ENCODE results near the gene MST1R.
"Not testable (repeated sequence)": the region's sequence is repeated elsewhere in the genome, so short reads cannot be mapped to it uniquely, and the experiment has no call there.

The MST1R gene

GRCh38 chr3:49903451-49904424 lies at the start of gene MST1R:
TSS of gene MST1R (minus strand) at chr3:49903873. CDS start at chr3:49903609, 264 bp downstream.
- Histone ChIP-seq H3K36me3 (ENCODE audit: insufficient read depth, insufficient read length, low read length) (no peaks in the 10 kb centered on the region), H3K4me3 (ENCODE audit: insufficient read length, low read depth) (peak within 1 kb of the TSS; percentile 22), H3K4me1 (ENCODE audit: insufficient read depth, insufficient read length) (peaks cover 36% of the 10 kb centered on the region), H3K27me3 (ENCODE audit: insufficient read depth, insufficient read length) (peaks cover 16% of the 10 kb centered on the region), H3K9ac (ENCODE audit: insufficient read length, low read depth) (peak within 1 kb of the TSS; percentile 57), H3K9me3 (ENCODE audit: insufficient read depth, low read length) (no peaks in the 10 kb centered on the region)
- no peak for TF ChIP-seq SUZ12 (IDR thresholded peaks at IDR 0.05; ENCODE audit: extremely low read depth, insufficient read depth, insufficient read length)
- no peak for TF ChIP-seq YY1 (IDR thresholded peaks at IDR 0.05; ENCODE audit: insufficient read depth, insufficient read length)
- no peak for TF ChIP-seq ZNF274 (IDR thresholded peaks at IDR 0.05; ENCODE audit: low read depth, low read length)
- peak; percentile 66 for DNase-seq (ENCODE audit: low read depth, low spot score)

DNA sequence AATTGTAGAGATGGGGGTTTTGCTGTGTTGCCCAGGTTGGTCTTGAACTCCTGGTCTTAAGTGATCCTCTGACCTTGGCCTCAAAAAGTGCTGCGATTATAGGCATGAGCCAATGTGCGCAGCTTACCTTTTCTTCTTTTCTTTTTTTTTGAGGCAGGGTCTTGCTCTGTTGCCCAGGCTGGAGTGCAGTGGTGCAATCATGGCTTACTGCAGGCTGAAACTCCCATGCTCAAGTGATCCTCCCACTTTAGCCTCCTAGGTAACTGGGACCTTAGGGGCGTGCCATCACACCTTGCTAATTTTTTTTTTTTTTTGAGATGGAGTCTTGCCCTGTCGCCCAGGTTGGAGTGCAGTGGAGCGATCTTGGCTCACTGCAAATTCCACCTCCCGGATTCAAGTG lies 49.3 kb upstream of the MST1R start:
- Histone ChIP-seq H3K9ac (ENCODE audit: insufficient read length, low read depth) (no peak overlapping the region), H3K27me3 (ENCODE audit: insufficient read depth, insufficient read length) (no peaks in the 10 kb centered on the region), H3K36me3 (ENCODE audit: insufficient read depth, insufficient read length, low read length) (peaks cover 4% of the 10 kb centered on the region), H3K4me1 (ENCODE audit: insufficient read depth, insufficient read length) (no peaks in the 10 kb centered on the region), H3K9me3 (ENCODE audit: insufficient read depth, low read length) (no peaks in the 10 kb centered on the region), H3K4me3 (ENCODE audit: insufficient read length, low read depth) (no peak overlapping the region)
- no peak for DNase-seq (ENCODE audit: low read depth, low spot score)
- TF ChIP-seq ZNF274 (IDR thresholded peaks at IDR 0.05; ENCODE audit: low read depth, low read length) (no peak), YY1 (IDR thresholded peaks at IDR 0.05; ENCODE audit: insufficient read depth, insufficient read length) (no peak), SUZ12 (IDR thresholded peaks at IDR 0.05; ENCODE audit: extremely low read depth, insufficient read depth, insufficient read length) (no peak)

- H3K4me1 ChIP-seq (ENCODE audit: insufficient read depth, insufficient read length), result peaks cover 1% of the 10 kb centered on the region
- H3K4me3 ChIP-seq (ENCODE audit: insufficient read length, low read depth), result no peak overlapping the region
- TF ChIP-seq ZNF274 (IDR thresholded peaks at IDR 0.05; ENCODE audit: low read depth, low read length) (no peak), SUZ12 (IDR thresholded peaks at IDR 0.05; ENCODE audit: extremely low read depth, insufficient read depth, insufficient read length) (no peak), YY1 (IDR thresholded peaks at IDR 0.05; ENCODE audit: insufficient read depth, insufficient read length) (no peak)
- H3K9me3 ChIP-seq (ENCODE audit: insufficient read depth, low read length), result no peaks in the 10 kb centered on the region
- peaks cover 27% of the 10 kb centered on the region for H3K36me3 ChIP-seq (ENCODE audit: insufficient read depth, insufficient read length, low read length)
- no peaks in the 10 kb centered on the region for H3K27me3 ChIP-seq (ENCODE audit: insufficient read depth, insufficient read length)
- no peak for DNase-seq (ENCODE audit: low read depth, low spot score)
- H3K9ac ChIP-seq (ENCODE audit: insufficient read length, low read depth), result no peak overlapping the region
Measured at GRCh38 chr3:49942651-49943050, 39.0 kb upstream of the MST1R start.

GRCh38 chr3:49940667-49941249 lies 37.1 kb upstream of the MST1R start:
- Histone ChIP-seq H3K27me3 (ENCODE audit: insufficient read depth, insufficient read length) (no peaks in the 10 kb centered on the region), H3K4me3 (ENCODE audit: insufficient read length, low read depth) (peak overlapping the region; percentile 96)
- DNase-seq (ENCODE audit: low read depth, low spot score), result no peak

DNA sequence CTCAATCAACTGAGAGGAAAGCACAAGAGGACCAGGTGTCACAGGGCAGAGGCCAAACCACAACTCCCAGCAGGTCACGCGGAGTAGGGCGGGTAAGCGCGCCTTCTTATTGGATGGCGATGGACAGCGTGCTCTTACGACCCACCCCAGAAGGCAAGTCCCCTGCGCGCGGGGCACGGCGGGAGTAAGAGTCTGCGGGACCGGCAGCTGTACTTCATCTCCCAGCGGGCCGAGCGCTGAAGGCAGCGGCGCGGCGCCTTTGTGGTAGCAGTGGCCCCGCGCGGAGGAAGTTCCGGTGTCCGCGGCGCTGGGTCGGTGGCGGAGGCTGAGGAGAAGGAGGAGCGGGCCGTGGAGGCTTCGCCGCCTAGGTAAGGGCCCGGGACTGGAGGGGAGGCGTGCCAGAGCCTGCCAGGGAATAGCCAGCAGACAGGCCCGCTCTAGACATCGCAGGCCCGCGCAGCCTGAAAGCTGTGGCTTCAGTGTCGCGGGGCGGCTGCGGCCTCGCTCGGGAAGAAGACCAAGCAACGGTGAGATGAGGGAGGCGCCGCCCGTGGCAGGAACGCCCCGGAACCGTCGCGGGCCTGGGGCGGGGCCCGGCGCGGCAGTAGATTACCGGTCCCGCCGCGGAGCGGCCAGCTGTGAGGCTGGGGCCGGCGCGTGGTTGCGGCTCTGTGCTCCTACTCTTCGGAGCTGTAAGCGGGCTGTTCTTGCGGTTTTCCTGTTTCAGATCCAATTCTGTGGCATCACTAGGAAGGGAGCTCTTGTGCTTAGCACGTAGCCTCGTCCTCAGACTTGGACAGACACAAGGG lies 36.4 kb upstream of the MST1R start, which contains the start of gene RBM6:
RBM6 (plus strand) TSS at position 293 of the 809 bp plus-strand sequence. CDS start 22,492 bp downstream, outside the sequence.
- H3K9me3 ChIP-seq (ENCODE audit: insufficient read depth, low read length), result no peaks in the 10 kb centered on the region
- H3K36me3 ChIP-seq (ENCODE audit: insufficient read depth, insufficient read length, low read length), result peaks cover 21% of the 10 kb centered on the region
- peak within 1 kb of the TSS; percentile 96 for H3K4me3 ChIP-seq (ENCODE audit: insufficient read length, low read depth)
- H3K27me3 ChIP-seq (ENCODE audit: insufficient read depth, insufficient read length), result no peaks in the 10 kb centered on the region
- peaks cover 1% of the 10 kb centered on the region for H3K4me1 ChIP-seq (ENCODE audit: insufficient read depth, insufficient read length)
- peak within 1 kb of the TSS; percentile 99 for H3K9ac ChIP-seq (ENCODE audit: insufficient read length, low read depth)
- DNase-seq (ENCODE audit: low read depth, low spot score), result peak; percentile 98
- TF ChIP-seq YY1 (IDR thresholded peaks at IDR 0.05; ENCODE audit: insufficient read depth, insufficient read length) (no peak), SUZ12 (IDR thresholded peaks at IDR 0.05; ENCODE audit: extremely low read depth, insufficient read depth, insufficient read length) (no peak), ZNF274 (IDR thresholded peaks at IDR 0.05; ENCODE audit: low read depth, low read length) (no peak)

More at GRCh38 chr3:49940667-49941249, 37.1 kb upstream of the MST1R start:
- H3K4me1 ChIP-seq (ENCODE audit: insufficient read depth, insufficient read length), result peaks cover 1% of the 10 kb centered on the region
- TF ChIP-seq YY1 (IDR thresholded peaks at IDR 0.05; ENCODE audit: insufficient read depth, insufficient read length), result no peak
- no peak for TF ChIP-seq SUZ12 (IDR thresholded peaks at IDR 0.05; ENCODE audit: extremely low read depth, insufficient read depth, insufficient read length)
- no peak for TF ChIP-seq ZNF274 (IDR thresholded peaks at IDR 0.05; ENCODE audit: low read depth, low read length)
- peaks cover 22% of the 10 kb centered on the region for H3K36me3 ChIP-seq (ENCODE audit: insufficient read depth, insufficient read length, low read length)
- peak overlapping the region; percentile 99 for H3K9ac ChIP-seq (ENCODE audit: insufficient read length, low read depth)
- H3K9me3 ChIP-seq (ENCODE audit: insufficient read depth, low read length), result no peaks in the 10 kb centered on the region

DNA sequence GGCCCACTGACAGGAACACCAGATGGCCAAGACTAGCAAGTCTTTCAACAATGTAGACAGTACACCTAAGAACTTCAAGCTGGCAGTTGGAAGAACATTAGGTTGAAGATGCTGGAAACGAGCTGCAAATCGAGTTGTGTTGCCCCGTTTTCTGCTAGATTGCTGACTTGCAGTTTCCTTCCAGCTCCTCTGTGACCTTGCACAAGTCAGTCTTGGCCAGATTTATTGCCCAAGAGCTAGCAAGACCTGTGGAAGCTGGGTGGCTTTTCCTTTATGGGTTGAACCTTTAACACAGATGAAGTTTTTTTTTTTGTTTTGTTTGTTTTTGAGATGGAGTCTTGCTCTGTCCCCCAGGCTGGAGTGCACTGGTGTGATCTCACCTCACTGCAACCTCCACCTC lies 33.4 kb upstream of the MST1R start:
- Histone ChIP-seq H3K4me3 (ENCODE audit: insufficient read length, low read depth) (no peak overlapping the region), H3K9me3 (ENCODE audit: insufficient read depth, low read length) (no peaks in the 10 kb centered on the region), H3K27me3 (ENCODE audit: insufficient read depth, insufficient read length) (no peaks in the 10 kb centered on the region), H3K4me1 (ENCODE audit: insufficient read depth, insufficient read length) (peaks cover 1% of the 10 kb centered on the region), H3K36me3 (ENCODE audit: insufficient read depth, insufficient read length, low read length) (peaks cover 7% of the 10 kb centered on the region), H3K9ac (ENCODE audit: insufficient read length, low read depth) (no peak overlapping the region)
- DNase-seq (ENCODE audit: low read depth, low spot score), result no peak
- TF ChIP-seq SUZ12 (IDR thresholded peaks at IDR 0.05; ENCODE audit: extremely low read depth, insufficient read depth, insufficient read length), result no peak
- TF ChIP-seq ZNF274 (IDR thresholded peaks at IDR 0.05; ENCODE audit: low read depth, low read length), result no peak
- no peak for TF ChIP-seq YY1 (IDR thresholded peaks at IDR 0.05; ENCODE audit: insufficient read depth, insufficient read length)

DNA sequence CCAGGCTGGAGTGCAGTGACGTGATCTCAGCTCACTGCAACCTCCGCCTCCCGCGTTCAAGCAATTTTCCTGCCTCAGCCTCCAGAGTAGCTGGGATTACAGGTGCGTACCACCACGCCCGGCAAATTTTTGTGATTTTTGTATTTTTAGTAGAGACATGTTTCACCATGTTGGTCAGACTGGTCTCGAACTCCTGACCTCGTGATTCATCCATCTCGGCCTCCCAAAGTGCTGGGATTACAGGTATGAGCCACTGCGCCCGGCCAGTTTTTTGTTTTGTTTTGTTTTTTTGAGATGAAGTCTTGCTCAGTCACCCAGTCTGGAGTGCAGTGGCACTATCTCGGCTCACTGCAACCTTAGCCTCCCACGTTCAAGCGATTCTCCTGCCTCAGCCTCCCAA lies 28.6 kb upstream of the MST1R start:
- not testable (repeated sequence) for H3K9ac ChIP-seq (ENCODE audit: insufficient read length, low read depth); H3K4me3 ChIP-seq (ENCODE audit: insufficient read length, low read depth); H3K9me3 ChIP-seq (ENCODE audit: insufficient read depth, low read length); H3K27me3 ChIP-seq (ENCODE audit: insufficient read depth, insufficient read length); DNase-seq (ENCODE audit: low read depth, low spot score); H3K36me3 ChIP-seq (ENCODE audit: insufficient read depth, insufficient read length, low read length); H3K4me1 ChIP-seq (ENCODE audit: insufficient read depth, insufficient read length)
